HG03378 (cell line): ENCODE measurements around the gene PGK1.

ENCODE experiments used
- ATAC-seq: cut with Tn5 transposase; IDR thresholded peaks from one replicate; pipeline ENCODE4 v1.9.1; 2021; ENCODE audit warnings: mild to moderate bottlenecking, moderate library complexity; ENCODE audit not compliant: unreplicated experiment

The PGK1 gene

DNA sequence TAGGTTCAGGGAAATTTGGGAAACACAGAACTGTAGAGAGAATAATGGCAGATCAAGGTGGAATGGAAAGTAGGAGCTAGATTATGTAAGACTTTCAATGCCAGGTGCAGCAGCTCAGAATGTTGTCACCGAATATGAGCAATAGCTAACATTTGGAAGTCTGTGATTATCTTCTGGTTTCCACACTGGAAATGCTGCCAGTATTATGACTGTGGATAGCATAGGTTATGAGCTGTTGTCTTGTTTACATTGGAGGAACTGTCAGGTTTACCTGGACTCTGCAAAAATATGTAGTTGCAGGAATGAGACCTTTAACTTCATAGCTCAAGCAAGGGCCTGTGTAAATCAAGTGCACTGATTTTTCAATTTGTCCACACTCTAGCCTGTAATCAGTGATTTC lies 61.4 kb downstream of the PGK1 start:
- ATAC-seq = no peak

DNA sequence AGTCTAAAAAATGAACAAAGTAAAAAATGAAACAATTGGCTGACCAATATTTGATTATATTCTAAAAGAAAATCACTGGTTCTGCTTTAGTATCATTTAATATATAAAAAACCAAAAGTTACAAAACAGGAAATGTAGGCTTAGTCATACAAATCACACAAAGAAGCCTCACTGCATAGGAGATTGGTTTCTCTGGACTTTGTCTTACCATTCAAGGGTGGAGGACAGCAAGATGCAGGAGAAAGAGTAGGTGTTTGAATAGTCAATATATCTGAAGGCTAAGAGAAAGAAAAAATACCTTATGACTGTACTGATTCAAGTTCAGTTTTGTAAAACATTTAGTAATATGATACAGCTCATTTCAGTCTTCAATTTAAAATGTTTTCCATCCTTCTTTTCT lies 64.0 kb downstream of the PGK1 start:
- ATAC-seq = no peak
